Subcutaneous adipose tissue (tissue), 4 donors: ENCODE measurements around the gene GATAD2A. TPM values are rescaled to one million over a fixed set of nuclear protein-coding genes. Genes with fewer than 3 reads are reported as not detected.

ENCODE experiments used
- CTCF ChIP-seq: fragments of 450-650 bp; IDR thresholded peaks from one replicate; pipeline ENCODE4 v1.5.1; 2016; ENCODE audit warnings: low read depth, mild to moderate bottlenecking, control low read depth, antibody characterized with exemption, moderate library complexity
- total RNA-seq, 4 donors: library from RNA; depleted of rRNA; stranded (reverse); fragments of >200 nt; gene quantifications; one replicate each; pipeline ENCODE4 v1.1.0, GENCODE V29; 2016

Gene GATAD2A
- total RNA-seq, 4 donors from 2014 or later = 24.0 to 32.0 (median 28.9) TPM

- TF ChIP-seq CTCF = no peak
These were observed 105.0 kb downstream of the GATAD2A start for GRCh38 chr19:19510432-19510831.

DNA sequence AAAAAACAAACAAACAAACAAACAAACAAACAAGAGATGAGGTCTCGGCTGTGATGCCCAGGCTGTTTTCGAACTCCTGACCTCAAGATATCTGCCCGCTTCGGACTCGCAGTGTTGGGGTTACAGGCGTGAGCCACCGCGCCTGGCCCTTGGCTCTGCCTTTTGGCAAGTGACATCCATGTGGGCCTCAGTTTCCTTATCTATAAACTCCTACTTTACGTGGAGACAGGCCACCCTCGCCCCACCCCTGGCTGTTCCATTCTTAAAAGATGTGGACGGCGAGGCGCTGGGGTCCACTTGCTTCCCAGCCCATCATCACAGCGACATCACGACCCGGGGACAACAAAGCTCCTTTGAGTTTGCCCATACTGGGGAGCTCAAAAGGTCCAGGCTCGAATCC, 108.2 kb downstream of the GATAD2A start:
- TF ChIP-seq CTCF = no peak

- TF ChIP-seq CTCF = no peak
These were observed 108.8 kb downstream of the GATAD2A start for GRCh38 chr19:19514215-19514657.

- TF ChIP-seq CTCF = no peak
These were observed 109.6 kb downstream of the GATAD2A start, which contains the start of gene TSSK6 for GRCh38 chr19:19514881-19515641. Gene TSSK6, minus strand, starts transcription at chr19:19515548. Its CDS starts 121 bp downstream, at chr19:19515427.

- TF ChIP-seq CTCF = no peak
These were observed 110.4 kb downstream of the GATAD2A start, which contains the start of gene NDUFA13 for GRCh38 chr19:19515642-19516519. Gene NDUFA13, plus strand, starts transcription at chr19:19516225. Its CDS starts 14 bp downstream, at chr19:19516239.

GRCh38 chr19:19517235-19517619, 111.8 kb downstream of the GATAD2A start:
- no peak for TF ChIP-seq CTCF

- TF ChIP-seq CTCF = no peak
These were observed 115.5 kb downstream of the GATAD2A start for GRCh38 chr19:19520989-19521388.
